B cell (primary cell): ENCODE measurements around the gene AFAP1L1. TPM values are rescaled to one million over a fixed set of nuclear protein-coding genes. Genes with fewer than 3 reads are reported as not detected.

Experiments
- ATAC-seq: fragments of 200-7000 bp; cut with Tn5 transposase; one replicate; pipeline ENCODE4 v1.10.0; 2021; ENCODE audit warnings: low read depth, mild to moderate bottlenecking, moderate number of reproducible peaks, moderate library complexity
- CTCF ChIA-PET: fragments of 350-600 bp; sonication (Branson Sonifier 250); formaldehyde crosslinking; loops from one replicate; lab custom pipeline; 2021; ENCODE audit warnings: antibody characterized with exemption, inconsistent platforms; lab: Charles Lee
- POLR2A ChIA-PET: fragments of 350-600 bp; sonication (Branson Sonifier 250); formaldehyde crosslinking; loops from one replicate; lab custom pipeline; 2021; ENCODE audit warnings: antibody characterized with exemption; lab: Charles Lee
- DNase-seq: peaks from one replicate; pipeline ENCODE4 v3.0.0; 2013
- H2AFZ ChIP-seq: 2 replicates; pipeline ENCODE4 v1.6.1; 2012; ENCODE audit warnings: mild to moderate bottlenecking, low read depth, low read length; ENCODE audit not compliant: insufficient read depth, poor library complexity, severe bottlenecking
- H3K27ac ChIP-seq, 2 donors: 1 replicate in 1 of 2; 2 replicates in 1 of 2; pipeline ENCODE4 v1.5.1; 2012 to 2013; ENCODE audit warnings: low read length in 2 of 2, mild to moderate bottlenecking in 2 of 2, moderate library complexity in 1 of 2
- H3K27me3 ChIP-seq, 4 experiments: fragments of 200-600 bp in 1 of 4; sonication (generic) in 1 of 4; replicated peaks in 1 of 4; 1 replicate in 2 of 4; 2 replicates in 2 of 4; pipeline versions ENCODE4 v1.6.1 to v1.7.0; 2013 to 2016; ENCODE audit warnings: low read length in 3 of 4, mild to moderate bottlenecking in 2 of 4, mixed read lengths in 1 of 4, moderate library complexity in 1 of 4; ENCODE audit not compliant: insufficient read depth in 4 of 4, control insufficient read depth in 3 of 4; ENCODE audit errors: control extremely low read depth in 1 of 4
- H3K36me3 ChIP-seq, 2 experiments: replicated peaks in 1 of 2; 1 replicate in 1 of 2; 2 replicates in 1 of 2; pipeline versions ENCODE4 v1.6.1 to v1.7.1; 2013; ENCODE audit warnings: low read length in 1 of 2; ENCODE audit not compliant: insufficient read depth in 2 of 2, control insufficient read depth in 1 of 2; ENCODE audit errors: control extremely low read depth in 1 of 2, extremely low read depth in 1 of 2
- H3K4me1 ChIP-seq, 2 donors: fragments of 200-600 bp in 1 of 2; sonication (generic) in 1 of 2; 1 replicate in 1 of 2; 2 replicates in 1 of 2; pipeline versions ENCODE4 v1.5.1 to v1.6.1; 2013 to 2017; ENCODE audit warnings: low read length in 2 of 2; ENCODE audit not compliant: control insufficient read depth in 2 of 2, insufficient read depth in 2 of 2
- H3K4me2 ChIP-seq: replicated peaks from 2 replicates; pipeline ENCODE3; 2012; ENCODE audit warnings: mild to moderate bottlenecking, low read depth, low read length; ENCODE audit not compliant: poor library complexity, severe bottlenecking
- H3K4me3 ChIP-seq, 5 experiments: fragments of 200-600 bp in 1 of 5; sonication (generic) in 1 of 5; 1 replicate in 3 of 5; 2 replicates in 2 of 5; pipeline versions ENCODE4 v1.5.1 to v1.7.0; 2011 to 2016; ENCODE audit warnings: low read length in 4 of 5, mild to moderate bottlenecking in 4 of 5, low read depth in 2 of 5, control low read depth in 1 of 5, moderate library complexity in 1 of 5; ENCODE audit not compliant: insufficient read depth in 1 of 5; ENCODE audit errors: control extremely low read depth in 1 of 5, extremely low read depth in 1 of 5
- H3K79me2 ChIP-seq: fragments of 200-600 bp; sonication (generic); one replicate; pipeline ENCODE4 v1.6.0; 2016; ENCODE audit warnings: low read length; ENCODE audit not compliant: control insufficient read depth, insufficient read depth
- H3K9ac ChIP-seq: fragments of 200-600 bp; sonication (generic); 2 replicates; pipeline ENCODE4 v1.6.1; 2017; ENCODE audit warnings: mild to moderate bottlenecking, low read length, moderate library complexity
- H3K9me3 ChIP-seq, 3 donors: one replicate each; pipeline versions ENCODE4 v1.6.1 to v1.7.1; 2013; ENCODE audit warnings: low read length in 2 of 3; ENCODE audit not compliant: control insufficient read depth in 2 of 3, insufficient read depth in 1 of 3; ENCODE audit errors: control extremely low read depth in 1 of 3
- H4K20me1 ChIP-seq: 2 replicates; pipeline ENCODE4 v1.6.0; 2012; ENCODE audit warnings: mild to moderate bottlenecking, low read length; ENCODE audit not compliant: insufficient read depth, control insufficient read depth, poor library complexity, severe bottlenecking
- H3K27ac Mint-ChIP-seq: one replicate; pipeline ENCODE4 v1.8.0; 2021; ENCODE audit warnings: mixed read lengths
- H3K27me3 Mint-ChIP-seq: one replicate; pipeline ENCODE4 v1.8.0; 2021; ENCODE audit warnings: mixed read lengths
- H3K4me1 Mint-ChIP-seq: one replicate; pipeline ENCODE4 v1.8.0; 2021; ENCODE audit warnings: mixed read lengths
- H3K4me3 Mint-ChIP-seq: one replicate; pipeline ENCODE4 v1.8.0; 2021; ENCODE audit warnings: mixed read lengths
- H3K9me3 Mint-ChIP-seq: one replicate; pipeline ENCODE4 v1.8.0; 2022; ENCODE audit warnings: mixed read lengths; ENCODE audit not compliant: insufficient read depth
- CTCF ChIP-seq: fragments of 200-600 bp; IDR thresholded peaks from one replicate; pipeline ENCODE4 v1.8.0; 2022; ENCODE audit warnings: antibody characterized with exemption, mild to moderate bottlenecking
- EZH2 ChIP-seq: IDR thresholded peaks from 2 replicates; pipeline ENCODE4 v1.6.1; 2012; ENCODE audit warnings: borderline replicate concordance, low read depth, mild to moderate bottlenecking, moderate library complexity, low read length; ENCODE audit not compliant: insufficient read depth, poor library complexity, severe bottlenecking
- WGBS: methylation state at CpG from one replicate; pipeline ENCODE4 v1.1.5; 2013; ENCODE audit warnings: missing lambda C conversion rate; ENCODE audit not compliant: insufficient coverage; 5-methylcytosine and 5-hydroxymethylcytosine counted together
- intact Hi-C: fragments of 100-400 bp; cut with micrococcal nuclease; formaldehyde crosslinking; loops from one replicate; pipeline ENCODE4 v1.10.0; 2022
- polyA plus RNA-seq: library from polyadenylated mRNA; depleted of rRNA; stranded (reverse); fragments of >200 nt; gene quantifications from 2 replicates; pipeline ENCODE4 v1.2.3, GENCODE V29; 2012
- total RNA-seq, 2 donors: library from RNA; stranded (reverse); fragments of 120-200 nt in 1 of 2; gene quantifications; 1 replicate in 1 of 2; 2 replicates in 1 of 2; pipeline versions ENCODE4 v1.2.3 to v1.2.4, GENCODE V29; 2013 to 2022

AFAP1L1 gene
- total and polyA plus RNA-seq, 2 donors (not counting 1 experiment from before 2014, with no cell fraction given): not detected

DNA sequence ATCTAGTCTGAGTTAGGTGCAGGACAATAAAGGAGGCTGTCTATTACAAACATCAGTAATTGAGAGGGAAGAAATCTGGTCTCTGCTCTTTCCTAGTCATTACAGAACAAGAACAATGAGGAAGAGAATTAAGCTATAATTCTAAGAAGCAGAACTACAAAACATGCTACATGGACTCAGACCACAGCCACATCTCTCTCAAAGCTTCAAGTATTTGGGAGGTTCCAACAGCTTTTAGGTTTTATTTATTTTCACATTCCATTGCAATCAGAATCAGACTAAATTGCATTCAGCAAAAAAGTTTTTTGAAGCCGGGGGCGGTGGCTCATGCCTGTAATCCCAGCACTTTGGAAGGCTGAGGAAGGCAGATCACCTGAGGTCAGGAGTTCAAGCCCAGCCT is 72.5 kb downstream of the AFAP1L1 start:
- H3K79me2 ChIP-seq: peaks cover 2% of the 10 kb centered on the region
- peaks cover 29% of the 10 kb centered on the region for H3K4me1 Mint-ChIP-seq
- H3K27me3 Mint-ChIP-seq: no peaks in the 10 kb centered on the region
- peaks cover 11 to 22% of the 10 kb centered on the region in 2 donors for H3K4me1 ChIP-seq
- peaks cover 0 to 3% (median 0%) of the 10 kb centered on the region in 4 experiments for H3K27me3 ChIP-seq
- peaks cover 17% of the 10 kb centered on the region for H4K20me1 ChIP-seq
- no peak overlapping the region for H3K27ac ChIP-seq
- H3K9ac ChIP-seq: no peak overlapping the region
- H3K27ac Mint-ChIP-seq: peak overlapping the region; percentile 81
- intact Hi-C loops: loop anchor here (10.0 kb wide), 1 partner anchor 509 kb away; no protein-coding TSS in a partner anchor
- 100% methylated on average over 2 of the region's 2 CpGs for WGBS
- peak overlapping the region; percentile 70 for H3K4me3 Mint-ChIP-seq
- CTCF ChIA-PET: interaction anchor here (0.6 to 4.2 kb wide), 3 partner anchors 14 to 612 kb away, joined by 3 to 36 read pairs (median 13); partner anchors contain the start of gene PCYOX1L
- H2AFZ ChIP-seq: peak overlapping the region; percentile 88
- peaks cover 0 to 11% (median 0%) of the 10 kb centered on the region in 3 donors for H3K9me3 ChIP-seq
- DNase-seq: peak; percentile 13
- H3K4me3 ChIP-seq: no peak overlapping the region
- POLR2A ChIA-PET: interaction anchor here (1.2 to 2.9 kb wide), 3 partner anchors 14 to 207 kb away, joined by 4 to 15 read pairs (median 5); partner anchors contain the start of genes CSNK1A1 and PCYOX1L
- H3K9me3 Mint-ChIP-seq: no peaks in the 10 kb centered on the region
- no peak overlapping the region for H3K4me2 ChIP-seq
- no peak for TF ChIP-seq CTCF
- no peak for TF ChIP-seq EZH2
- ATAC-seq: no peak
- H3K36me3 ChIP-seq: peaks cover 0 to 16% of the 10 kb centered on the region in 2 experiments
